HT-29 (cell line): ENCODE data around the gene ZNF746. TPM values are rescaled to one million over a fixed set of nuclear protein-coding genes. Genes with fewer than 3 reads are reported as not detected.

Experiments
- DNase-seq: peaks from one replicate; pipeline ENCODE4 v3.0.0-alpha.2; 2015; ENCODE audit warnings: low spot score
- total RNA-seq: library from RNA; depleted of rRNA; stranded (reverse); fragments of >200 nt; shearing (Covaris generic); gene quantifications from 2 replicates; pipeline ENCODE4 v1.2.3, GENCODE V29; 2014

Gene ZNF746
- total RNA-seq, 1 experiment from 2014 or later, result 25.2 TPM

DNA sequence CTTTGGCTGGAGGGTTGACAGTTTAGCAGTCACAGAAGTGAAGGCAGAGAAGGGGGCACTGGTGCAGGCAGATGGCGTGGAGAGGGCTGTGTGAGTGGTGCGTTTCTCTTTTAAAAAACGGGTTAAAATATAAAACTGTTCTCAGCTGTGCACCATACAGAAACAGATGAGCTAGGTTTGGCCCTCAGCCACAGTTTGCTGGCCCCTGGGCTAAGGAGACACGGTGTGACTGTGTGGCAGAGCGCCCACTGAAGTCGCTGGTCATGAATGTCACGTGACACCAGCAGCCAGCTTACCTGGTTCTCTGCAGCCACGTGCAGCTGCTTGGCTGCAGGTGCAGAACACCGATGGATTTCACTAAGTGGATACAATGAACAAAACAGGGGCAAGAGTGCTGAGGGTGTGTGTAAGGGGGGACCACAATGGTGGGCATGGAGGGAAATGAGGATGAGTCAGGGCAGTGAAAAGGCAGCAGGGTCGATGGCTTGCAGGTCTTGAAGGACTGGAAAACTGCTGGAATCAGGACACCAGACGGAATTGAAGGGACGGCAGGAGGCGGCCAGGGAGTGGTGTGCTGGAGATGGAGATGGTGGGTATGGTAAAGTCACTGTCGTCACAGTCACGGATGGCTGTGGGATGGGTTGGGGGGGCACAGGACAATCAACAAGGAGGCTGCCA lies 7.4 kb downstream of the ZNF746 start:
- no peak for DNase-seq

DNA sequence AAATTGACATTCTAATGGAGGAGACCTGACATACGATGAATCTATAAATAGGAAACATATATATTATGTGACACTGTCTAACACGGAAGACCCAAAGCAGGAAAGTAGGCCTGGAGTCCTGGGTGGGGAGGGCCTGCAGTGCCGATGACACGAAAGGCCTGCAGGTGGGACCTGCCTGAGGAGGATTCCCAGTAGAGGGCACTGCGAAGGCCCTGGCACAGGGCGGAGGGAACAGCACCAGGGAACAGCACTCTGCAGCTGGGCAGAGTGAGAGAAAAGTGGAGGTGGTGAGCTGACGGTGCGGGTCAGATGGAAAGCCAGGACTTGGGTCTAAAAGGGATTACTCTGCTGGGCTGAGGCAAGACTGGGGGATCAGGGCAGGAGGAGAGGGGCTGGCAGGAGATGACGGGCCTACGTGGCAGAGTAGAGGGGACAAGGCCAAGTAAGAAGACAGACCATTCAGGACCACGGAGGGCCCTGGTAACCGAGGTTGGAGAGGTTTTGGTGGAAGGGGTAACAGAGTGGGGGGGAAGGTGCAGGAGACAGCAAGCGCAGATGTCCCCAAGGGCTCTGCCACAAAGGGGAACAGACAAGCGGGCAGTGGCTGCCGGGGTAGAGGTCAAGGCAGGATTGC lies 8.1 kb downstream of the ZNF746 start:
- DNase-seq, result peak; percentile 54

DNA sequence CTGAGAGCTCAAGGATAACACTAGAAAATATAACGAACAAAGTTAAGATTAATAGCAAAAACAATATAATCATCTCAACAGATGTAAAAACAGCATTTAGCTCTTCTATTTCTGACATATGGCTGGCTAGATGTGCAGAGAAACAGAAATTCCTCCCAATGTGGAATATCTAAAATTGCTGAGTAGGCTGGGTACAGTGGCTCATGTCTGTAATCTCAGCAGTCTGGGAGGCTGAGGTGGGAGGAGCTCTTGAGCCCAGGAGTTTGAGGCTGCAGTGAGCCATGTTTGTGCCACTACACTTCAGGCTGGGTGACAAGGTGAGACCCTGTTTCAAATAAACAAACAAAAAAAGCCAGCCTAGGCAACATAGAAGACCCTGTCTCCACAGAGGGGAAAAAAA lies 18.0 kb downstream of the ZNF746 start:
- DNase-seq, result no peak

- no peak for DNase-seq
Measured at GRCh38 chr7:149478754-149479153, 18.9 kb downstream of the ZNF746 start.

DNA sequence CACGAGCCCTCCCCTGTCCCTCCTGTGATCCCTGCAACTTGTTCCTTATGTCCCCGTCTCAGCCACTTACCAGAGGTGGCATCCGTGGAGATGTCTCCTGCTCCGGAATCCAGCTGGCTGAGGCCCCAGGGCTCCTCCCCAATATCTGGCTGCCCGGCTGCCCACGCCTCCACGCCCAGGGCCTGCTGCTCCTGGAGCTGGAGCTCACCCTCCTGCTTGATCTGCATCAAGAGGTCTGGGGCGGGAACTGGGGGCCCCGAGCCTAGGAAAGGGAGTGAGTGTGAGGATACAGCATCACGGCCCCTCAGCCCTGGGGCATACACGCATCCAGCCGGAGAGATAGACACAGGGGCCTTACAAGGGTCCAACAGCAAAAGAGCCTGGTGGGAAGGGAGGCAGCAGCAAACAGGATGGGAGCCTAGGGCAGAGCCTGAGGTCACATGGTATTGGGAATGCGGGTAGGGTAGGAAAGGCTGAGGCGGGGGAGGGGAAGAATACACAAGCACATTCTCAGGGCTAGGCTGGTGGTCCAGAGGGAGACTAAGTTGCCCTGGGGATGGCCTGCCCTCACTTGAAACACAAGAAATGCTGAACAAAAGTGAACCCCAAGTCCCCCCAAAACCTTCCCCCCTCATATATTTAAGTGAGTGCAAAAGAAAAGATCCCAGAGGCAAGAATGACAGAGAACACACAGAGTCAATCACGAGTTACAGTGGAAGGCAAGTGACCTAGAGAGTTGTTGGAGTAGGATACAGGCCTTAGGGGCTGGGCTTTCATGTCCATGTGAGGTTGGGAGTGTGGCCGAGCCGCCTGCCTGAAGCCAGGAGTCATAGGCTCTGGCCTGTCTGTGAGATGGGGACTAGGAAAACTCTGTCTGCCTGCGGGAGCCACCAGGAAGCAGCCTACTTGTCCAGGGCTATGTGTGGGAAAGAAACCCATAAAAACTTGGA lies 19.8 kb downstream of the ZNF746 start:
- no peak for DNase-seq

DNA sequence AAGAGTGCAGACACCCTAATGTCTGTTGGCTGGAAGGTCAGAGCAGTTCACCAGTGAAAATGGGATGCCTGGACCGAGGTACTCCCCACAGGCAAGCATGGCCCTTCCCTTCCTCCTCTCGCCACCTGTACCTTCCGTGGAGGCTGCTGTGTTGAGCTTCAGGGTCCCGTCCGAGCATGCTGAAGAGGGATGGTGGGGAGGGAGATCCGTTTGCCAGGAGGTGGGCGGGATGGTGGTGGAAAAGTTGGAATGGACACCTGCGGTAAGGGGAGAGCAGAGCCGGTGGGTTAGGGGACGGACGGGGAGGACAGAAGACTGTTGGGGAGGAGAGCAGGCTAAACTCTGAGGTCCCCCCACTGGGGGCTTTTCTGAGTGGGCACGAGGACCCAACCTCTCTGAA lies 20.8 kb downstream of the ZNF746 start:
- no peak for DNase-seq

- DNase-seq, result no peak
Measured at GRCh38 chr7:149475121-149476045, 22.2 kb downstream of the ZNF746 start.

- DNase-seq, result no peak
Measured at GRCh38 chr7:149474309-149475120, 23.1 kb downstream of the ZNF746 start.

DNA sequence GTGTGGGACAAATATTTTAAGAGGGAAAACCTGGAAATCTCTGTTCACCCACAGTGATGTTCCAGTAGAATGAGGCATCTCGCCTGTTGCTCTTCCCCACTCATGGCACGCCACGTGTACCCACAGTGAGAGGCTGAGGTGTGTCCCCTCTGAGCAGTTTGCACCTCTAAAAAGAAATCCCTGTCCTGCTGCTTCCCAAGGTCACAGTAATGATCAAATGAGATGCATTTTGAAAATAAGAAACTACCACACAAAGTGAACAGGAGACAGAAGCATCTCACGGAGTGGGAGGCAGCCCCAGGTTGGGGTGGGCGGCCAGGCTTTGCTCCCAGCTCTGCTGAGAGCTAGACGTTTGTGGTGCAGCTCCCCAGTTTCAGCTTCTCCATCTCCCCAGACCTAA lies 24.4 kb downstream of the ZNF746 start:
- DNase-seq, result no peak

DNA sequence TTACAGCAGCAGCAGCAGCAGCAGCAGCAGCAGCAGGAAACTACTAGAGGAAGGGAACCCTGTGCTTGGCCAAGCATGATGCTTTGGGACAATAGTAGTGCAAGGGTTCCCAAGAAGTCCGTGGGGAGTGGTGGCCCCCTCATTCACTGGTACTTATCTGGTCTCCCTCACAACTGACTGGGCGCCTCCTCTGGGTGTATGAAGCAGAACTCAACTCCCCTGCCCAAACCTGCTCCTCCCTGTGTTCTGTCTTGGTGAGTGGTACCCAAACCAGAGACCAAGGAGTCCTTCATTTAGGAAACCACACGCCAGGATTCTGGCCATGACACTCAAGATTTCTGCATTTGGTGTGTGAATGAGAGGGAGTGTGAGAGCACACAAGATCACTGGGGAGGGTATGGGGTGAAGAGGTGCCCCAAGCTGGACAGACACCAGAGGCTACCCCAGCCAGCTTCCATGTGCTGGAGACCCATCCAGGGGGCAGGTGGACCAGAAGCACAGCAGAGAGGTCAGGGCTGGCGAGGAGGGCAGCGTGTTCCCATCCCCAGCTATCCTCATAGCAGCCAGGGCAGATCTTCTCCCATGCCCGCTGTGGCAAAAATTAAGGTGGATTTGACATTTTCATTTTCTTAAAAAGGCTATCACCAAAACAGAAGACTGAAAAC lies 26.2 kb downstream of the ZNF746 start:
- no peak for DNase-seq

GRCh38 chr7:149469806-149470205 lies 27.8 kb downstream of the ZNF746 start:
- DNase-seq, result no peak

DNA sequence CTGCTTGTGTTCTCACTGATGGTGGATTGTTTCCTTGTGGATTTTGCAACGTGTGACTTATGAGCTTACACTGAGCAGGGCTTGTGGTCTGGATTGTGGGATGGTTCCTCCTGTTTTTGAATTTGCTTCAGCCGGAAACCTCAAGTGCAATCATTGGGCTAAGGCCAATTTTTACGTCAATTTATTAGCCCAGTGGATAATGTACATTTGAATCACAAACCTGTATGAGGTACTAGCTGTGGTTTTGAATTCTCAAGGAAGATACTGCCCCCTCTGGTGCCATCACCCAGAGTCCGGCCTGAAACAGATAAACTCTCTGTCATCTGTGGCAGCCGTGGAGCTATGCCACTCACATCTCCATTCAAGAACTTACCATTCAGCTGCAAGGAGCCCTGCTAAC lies 29.4 kb downstream of the ZNF746 start:
- DNase-seq, result peak; percentile 36

DNA sequence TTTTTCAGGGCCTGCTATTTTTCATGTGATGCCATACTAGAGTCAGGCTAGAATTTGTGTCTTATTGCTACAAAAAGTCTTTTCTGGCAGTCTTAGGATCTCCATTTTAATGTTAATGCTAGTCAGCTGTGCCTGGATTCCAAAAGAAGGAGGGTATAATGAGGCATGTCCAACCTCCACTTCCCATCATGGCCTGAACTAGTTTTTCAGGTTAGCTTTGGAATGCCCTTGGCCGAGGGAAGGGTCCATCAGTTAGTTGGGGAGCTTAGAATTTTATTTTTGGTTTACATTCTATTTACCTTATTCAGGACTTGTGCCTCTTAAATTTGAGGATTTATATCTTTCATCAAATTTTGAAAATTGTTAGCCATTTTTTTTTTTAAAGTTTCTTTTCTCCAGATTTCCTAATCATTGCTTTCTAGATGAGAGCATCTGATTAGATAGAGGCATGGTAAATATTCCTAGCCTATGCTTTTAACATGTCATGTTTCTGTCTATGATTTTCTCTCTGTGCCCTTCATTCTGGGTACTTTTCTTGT lies 30.2 kb downstream of the ZNF746 start:
- DNase-seq, result no peak

DNA sequence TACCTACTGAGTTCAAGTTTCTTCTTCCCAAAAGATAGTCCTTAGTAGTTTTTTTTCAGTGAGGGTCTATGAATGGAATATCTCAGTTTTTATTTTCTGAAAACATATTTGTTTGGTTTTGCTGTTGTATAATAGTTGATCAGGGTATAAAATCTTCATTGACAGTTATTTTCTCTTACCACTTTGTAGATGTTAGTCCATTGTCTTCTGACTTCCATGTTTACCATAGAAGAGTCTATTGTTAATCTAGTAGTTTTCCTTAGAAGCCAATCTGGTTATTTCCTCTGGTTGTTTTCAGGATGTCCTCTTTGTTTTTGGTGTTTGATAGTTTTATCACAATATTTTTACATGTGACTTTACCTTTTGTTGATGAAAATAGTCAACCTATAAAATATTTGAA lies 31.2 kb downstream of the ZNF746 start:
- no peak for DNase-seq

GRCh38 chr7:149463500-149464161 lies 34.0 kb downstream of the ZNF746 start:
- DNase-seq, result no peak

DNA sequence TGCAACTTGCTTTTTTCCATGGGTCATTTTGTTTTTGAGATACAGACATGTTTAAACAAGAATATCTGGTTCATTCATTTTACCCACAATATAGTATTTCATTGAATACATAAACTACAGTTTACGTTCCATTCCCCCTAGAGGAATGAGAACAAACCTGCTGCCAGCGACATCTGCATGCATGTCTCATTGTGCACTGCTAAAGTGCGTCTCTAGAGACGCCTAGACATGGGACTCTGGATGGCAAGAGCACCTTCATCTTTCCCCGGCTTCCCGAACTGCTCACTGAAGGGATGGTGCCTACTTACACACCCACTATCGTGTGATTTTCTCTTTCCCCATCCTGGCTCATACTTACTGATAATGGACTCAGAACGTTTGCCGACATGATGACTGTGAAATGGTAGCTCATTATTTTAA lies 35.5 kb downstream of the ZNF746 start:
- DNase-seq, result no peak

GRCh38 chr7:149460493-149461277 lies 36.9 kb downstream of the ZNF746 start, which contains the start of gene ZNF777:
Gene ZNF777 (minus strand): TSS chr7:149461062. CDS start chr7:149456022, 5,040 bp downstream.
- DNase-seq, result peak; percentile 84
